ENCODE data around the gene CEP70. TPM values are rescaled to one million over a fixed set of nuclear protein-coding genes. Genes with fewer than 3 reads are reported as not detected.

The CEP70 gene
- polyA plus RNA-seq, 1 donor from 2014 or later: 6.1 TPM

GRCh38 chr3:138477120-138477519 is 116.9 kb downstream of the CEP70 start:
- H3K9me3 Mint-ChIP-seq: no peaks in the 10 kb centered on the region
- H3K4me3 Mint-ChIP-seq: no peak overlapping the region
- H3K27ac Mint-ChIP-seq: no peak overlapping the region
- peaks cover 7% of the 10 kb centered on the region for H3K27me3 Mint-ChIP-seq
- no peaks in the 10 kb centered on the region for H3K36me3 Mint-ChIP-seq
- no peaks in the 10 kb centered on the region for H3K4me1 Mint-ChIP-seq

GRCh38 chr3:138476526-138476925 is 117.5 kb downstream of the CEP70 start:
- Mint-ChIP-seq H3K27ac (no peak overlapping the region), H3K4me1 (no peaks in the 10 kb centered on the region), H3K27me3 (peaks cover 7% of the 10 kb centered on the region), H3K9me3 (no peaks in the 10 kb centered on the region), H3K36me3 (no peaks in the 10 kb centered on the region), H3K4me3 (no peak overlapping the region)

GRCh38 chr3:138474163-138474562 is 119.9 kb downstream of the CEP70 start:
- H3K4me3 Mint-ChIP-seq: no peak overlapping the region
- peaks cover 7% of the 10 kb centered on the region for H3K27me3 Mint-ChIP-seq
- H3K36me3 Mint-ChIP-seq: no peaks in the 10 kb centered on the region
- H3K9me3 Mint-ChIP-seq: no peaks in the 10 kb centered on the region
- no peaks in the 10 kb centered on the region for H3K4me1 Mint-ChIP-seq
- H3K27ac Mint-ChIP-seq: no peak overlapping the region

- Mint-ChIP-seq H3K27me3 (peaks cover 12% of the 10 kb centered on the region), H3K4me1 (no peaks in the 10 kb centered on the region), H3K36me3 (no peaks in the 10 kb centered on the region), H3K4me3 (no peak overlapping the region), H3K27ac (no peak overlapping the region), H3K9me3 (no peaks in the 10 kb centered on the region)
Measured at GRCh38 chr3:138473391-138473790, 120.7 kb downstream of the CEP70 start.

GRCh38 chr3:138472141-138472825 is 121.8 kb downstream of the CEP70 start:
- H3K4me1 Mint-ChIP-seq: no peaks in the 10 kb centered on the region
- H3K4me3 Mint-ChIP-seq: no peak overlapping the region
- H3K27ac Mint-ChIP-seq: no peak overlapping the region
- H3K27me3 Mint-ChIP-seq: peaks cover 13% of the 10 kb centered on the region
- H3K36me3 Mint-ChIP-seq: no peaks in the 10 kb centered on the region
- no peaks in the 10 kb centered on the region for H3K9me3 Mint-ChIP-seq

GRCh38 chr3:138471481-138471880 is 122.6 kb downstream of the CEP70 start:
- H3K4me1 Mint-ChIP-seq: peaks cover 0 to 2% (median 0%) of the 10 kb centered on the region in 3 donors
- no peak overlapping the region for H3K4me3 Mint-ChIP-seq
- peaks cover 13% of the 10 kb centered on the region for H3K27me3 Mint-ChIP-seq
- H3K27ac Mint-ChIP-seq: no peak overlapping the region
- H3K9me3 Mint-ChIP-seq: no peaks in the 10 kb centered on the region
- H3K36me3 Mint-ChIP-seq: no peaks in the 10 kb centered on the region

- Mint-ChIP-seq H3K36me3 (no peaks in the 10 kb centered on the region), H3K9me3 (no peaks in the 10 kb centered on the region), H3K4me3 (no peak overlapping the region), H3K27ac (no peak overlapping the region), H3K27me3 (peaks cover 13% of the 10 kb centered on the region), H3K4me1 (peaks cover 0 to 2% (median 0%) of the 10 kb centered on the region in 3 donors)
Measured at GRCh38 chr3:138470687-138471086, 123.4 kb downstream of the CEP70 start.

GRCh38 chr3:138469874-138470273 is 124.2 kb downstream of the CEP70 start:
- Mint-ChIP-seq H3K36me3 (no peaks in the 10 kb centered on the region), H3K4me3 (no peak overlapping the region), H3K27me3 (peaks cover 12% of the 10 kb centered on the region), H3K27ac (peak overlapping the region in 1 of 3 donors; percentile 71), H3K9me3 (no peaks in the 10 kb centered on the region), H3K4me1 (peaks cover 0 to 2% (median 0%) of the 10 kb centered on the region in 3 donors)

GRCh38 chr3:138468886-138469285 is 125.2 kb downstream of the CEP70 start:
- H3K27me3 Mint-ChIP-seq: peaks cover 14% of the 10 kb centered on the region
- no peak overlapping the region for H3K27ac Mint-ChIP-seq
- H3K4me3 Mint-ChIP-seq: no peak overlapping the region
- no peaks in the 10 kb centered on the region for H3K9me3 Mint-ChIP-seq
- no peaks in the 10 kb centered on the region for H3K36me3 Mint-ChIP-seq
- peaks cover 0 to 2% (median 0%) of the 10 kb centered on the region in 3 donors for H3K4me1 Mint-ChIP-seq

GRCh38 chr3:138468451-138468850 is 125.6 kb downstream of the CEP70 start:
- Mint-ChIP-seq H3K27me3 (peaks cover 14% of the 10 kb centered on the region), H3K36me3 (no peaks in the 10 kb centered on the region), H3K9me3 (no peaks in the 10 kb centered on the region), H3K4me1 (peaks cover 0 to 2% (median 0%) of the 10 kb centered on the region in 3 donors), H3K27ac (no peak overlapping the region), H3K4me3 (no peak overlapping the region)

- peaks cover 18% of the 10 kb centered on the region for H3K27me3 Mint-ChIP-seq
- H3K4me3 Mint-ChIP-seq: peak overlapping the region in 1 of 4 donors; percentile 23
- no peak overlapping the region for H3K27ac Mint-ChIP-seq
- H3K9me3 Mint-ChIP-seq: no peaks in the 10 kb centered on the region
- no peaks in the 10 kb centered on the region for H3K36me3 Mint-ChIP-seq
- peaks cover 0 to 2% (median 0%) of the 10 kb centered on the region in 3 donors for H3K4me1 Mint-ChIP-seq
Measured at GRCh38 chr3:138467931-138468330, 126.1 kb downstream of the CEP70 start.

- Mint-ChIP-seq H3K9me3 (peaks cover 0 to 2% (median 0%) of the 10 kb centered on the region in 3 donors), H3K36me3 (no peaks in the 10 kb centered on the region), H3K27me3 (peaks cover 24% of the 10 kb centered on the region), H3K27ac (no peak overlapping the region), H3K4me3 (no peak overlapping the region), H3K4me1 (peaks cover 0 to 2% (median 0%) of the 10 kb centered on the region in 3 donors)
Measured at GRCh38 chr3:138465925-138466324, 128.1 kb downstream of the CEP70 start.

- Mint-ChIP-seq H3K4me3 (no peak overlapping the region), H3K36me3 (no peaks in the 10 kb centered on the region), H3K27me3 (peaks cover 24% of the 10 kb centered on the region), H3K4me1 (peaks cover 0 to 2% (median 0%) of the 10 kb centered on the region in 3 donors), H3K27ac (no peak overlapping the region), H3K9me3 (peaks cover 0 to 2% (median 0%) of the 10 kb centered on the region in 3 donors)
Measured at GRCh38 chr3:138465451-138465850, 128.6 kb downstream of the CEP70 start.

- Mint-ChIP-seq H3K27me3 (peaks cover 24% of the 10 kb centered on the region), H3K4me1 (peaks cover 0 to 2% (median 0%) of the 10 kb centered on the region in 3 donors), H3K36me3 (no peaks in the 10 kb centered on the region), H3K4me3 (no peak overlapping the region), H3K27ac (no peak overlapping the region), H3K9me3 (peaks cover 0 to 2% (median 0%) of the 10 kb centered on the region in 3 donors)
Measured at GRCh38 chr3:138464491-138464860, 129.6 kb downstream of the CEP70 start.

GRCh38 chr3:138463724-138464490 is 130.2 kb downstream of the CEP70 start:
- no peak overlapping the region for H3K4me3 Mint-ChIP-seq
- H3K27ac Mint-ChIP-seq: no peak overlapping the region
- no peaks in the 10 kb centered on the region for H3K36me3 Mint-ChIP-seq
- H3K27me3 Mint-ChIP-seq: peaks cover 24% of the 10 kb centered on the region
- peaks cover 0 to 2% (median 0%) of the 10 kb centered on the region in 3 donors for H3K4me1 Mint-ChIP-seq
- peaks cover 0 to 2% (median 0%) of the 10 kb centered on the region in 3 donors for H3K9me3 Mint-ChIP-seq
